ENCODE measurements around the gene ZXDC. TPM values are rescaled to one million over a fixed set of nuclear protein-coding genes. Genes with fewer than 3 reads are reported as not detected.

ZXDC gene
- total RNA-seq, 1 donor from 2014 or later: 45.4 TPM

DNA sequence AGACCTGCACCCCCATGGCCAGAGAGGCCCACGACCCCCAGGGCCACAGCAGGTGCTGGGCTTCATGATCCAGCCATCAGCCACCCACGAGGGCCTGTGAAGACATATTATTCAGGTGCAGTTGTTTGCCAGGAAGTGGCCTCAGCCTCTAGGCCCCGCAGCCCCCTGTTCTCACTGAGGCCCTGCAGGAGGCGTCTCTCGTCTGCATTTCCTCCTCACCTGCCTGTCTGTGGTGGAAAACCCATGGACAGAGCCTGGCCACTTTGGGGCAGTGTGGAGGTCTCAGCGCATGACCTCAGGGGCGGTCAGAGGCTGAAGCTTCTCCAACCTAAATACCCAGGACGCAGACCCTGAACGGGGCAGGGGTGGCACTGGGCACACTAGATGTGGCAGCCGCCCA, 23.2 kb upstream of the ZXDC start:
- TF ChIP-seq CTCF (IDR thresholded peaks at IDR 0.05): no peak
- POLR2A ChIA-PET: no interaction called here
- ATAC-seq (ENCODE audit: low read depth): no peak
- DNase-seq: no peak
- H3K27ac Mint-ChIP-seq: no peak overlapping the region
- H3K36me3 Mint-ChIP-seq (ENCODE audit: low read depth): no peaks in the 10 kb centered on the region
- no peak overlapping the region for H3K4me3 Mint-ChIP-seq
- no peaks in the 10 kb centered on the region for H3K27me3 Mint-ChIP-seq
- H3K9me3 Mint-ChIP-seq: no peaks in the 10 kb centered on the region
- intact Hi-C loops (cut with micrococcal nuclease): no loop called here
- peaks cover 2% of the 10 kb centered on the region for H3K4me1 Mint-ChIP-seq
- CTCF ChIA-PET: no interaction called here

GRCh38 chr3:126498461-126498860, 22.8 kb upstream of the ZXDC start:
- Mint-ChIP-seq H3K4me1 (peaks cover 2% of the 10 kb centered on the region), H3K9me3 (no peaks in the 10 kb centered on the region), H3K27ac (no peak overlapping the region), H3K27me3 (no peaks in the 10 kb centered on the region), H3K4me3 (no peak overlapping the region), H3K36me3 (ENCODE audit: low read depth) (no peaks in the 10 kb centered on the region)
- POLR2A ChIA-PET: no interaction called here
- CTCF ChIA-PET: no interaction called here
- no peak for DNase-seq
- no peak for TF ChIP-seq CTCF (IDR thresholded peaks at IDR 0.05)
- no peak for ATAC-seq (ENCODE audit: low read depth)
- intact Hi-C loops (cut with micrococcal nuclease): no loop called here

GRCh38 chr3:126497956-126498355, 22.3 kb upstream of the ZXDC start:
- DNase-seq: no peak
- no peak for TF ChIP-seq CTCF (IDR thresholded peaks at IDR 0.05)
- Mint-ChIP-seq H3K36me3 (ENCODE audit: low read depth) (no peaks in the 10 kb centered on the region), H3K27me3 (no peaks in the 10 kb centered on the region), H3K4me1 (peaks cover 2% of the 10 kb centered on the region), H3K27ac (no peak overlapping the region), H3K9me3 (no peaks in the 10 kb centered on the region), H3K4me3 (no peak overlapping the region)
- intact Hi-C loops (cut with micrococcal nuclease): no loop called here
- ATAC-seq (ENCODE audit: low read depth): no peak
- POLR2A ChIA-PET: no interaction called here
- CTCF ChIA-PET: no interaction called here

- no peak overlapping the region for H3K27ac Mint-ChIP-seq
- POLR2A ChIA-PET: no interaction called here
- H3K27me3 Mint-ChIP-seq: no peaks in the 10 kb centered on the region
- no peaks in the 10 kb centered on the region for H3K36me3 Mint-ChIP-seq (ENCODE audit: low read depth)
- CTCF ChIA-PET: no interaction called here
- DNase-seq (no peak), ATAC-seq (ENCODE audit: low read depth) (no peak)
- peaks cover 2% of the 10 kb centered on the region for H3K4me1 Mint-ChIP-seq
- intact Hi-C loops (cut with micrococcal nuclease): no loop called here
- H3K9me3 Mint-ChIP-seq: no peaks in the 10 kb centered on the region
- TF ChIP-seq CTCF (IDR thresholded peaks at IDR 0.05): no peak
- no peak overlapping the region for H3K4me3 Mint-ChIP-seq
Observed at GRCh38 chr3:126496894-126497850, 21.5 kb upstream of the ZXDC start.

- ATAC-seq (ENCODE audit: low read depth) (no peak), DNase-seq (no peak)
- CTCF ChIA-PET: no interaction called here
- TF ChIP-seq CTCF (IDR thresholded peaks at IDR 0.05): no peak
- Mint-ChIP-seq H3K9me3 (no peaks in the 10 kb centered on the region), H3K4me1 (peaks cover 2% of the 10 kb centered on the region), H3K27ac (no peak overlapping the region), H3K27me3 (no peaks in the 10 kb centered on the region), H3K36me3 (ENCODE audit: low read depth) (no peaks in the 10 kb centered on the region), H3K4me3 (no peak overlapping the region)
- intact Hi-C loops (cut with micrococcal nuclease): no loop called here
- POLR2A ChIA-PET: no interaction called here
Observed at GRCh38 chr3:126495786-126496185, 20.1 kb upstream of the ZXDC start.

Data from activated B cell treated with CpG ODN at 0.5 μM for 24 hours (primary cell).